ENCODE results near the gene HSPA14.

DNA sequence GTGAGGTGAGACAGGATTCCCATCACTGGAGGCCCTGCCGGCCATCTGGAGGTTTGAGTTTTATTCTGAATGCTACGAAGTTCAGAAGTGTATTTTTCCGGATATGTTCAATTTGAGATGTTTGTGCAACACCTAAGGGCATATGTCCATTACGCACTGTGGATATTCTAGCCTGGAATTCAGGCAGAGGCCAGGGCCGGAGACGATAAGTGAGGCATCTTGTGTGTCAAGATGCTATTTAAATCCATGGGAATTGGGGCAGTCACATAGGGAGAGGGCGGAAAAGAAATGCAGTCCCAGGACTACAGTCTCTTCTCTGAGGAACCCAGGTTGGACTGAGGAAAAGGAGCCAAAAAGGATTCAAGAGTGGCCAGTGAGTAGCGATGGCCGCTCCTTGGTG is 38.7 kb downstream of the HSPA14 start:
- TF ChIP-seq EZH2 (IDR thresholded peaks at IDR 0.05; ENCODE audit: insufficient read depth, poor library complexity, severe bottlenecking): no peak
- TF ChIP-seq EZH2phosphoT487 (IDR thresholded peaks at IDR 0.05; ENCODE audit: insufficient read depth, low read depth): no peak
